GM04504 (cell line): ENCODE data around the gene NUDT22.
A peak's percentile ranks its signal among the peaks of the same experiment; 100 is the strongest.

Source experiments
- DNase-seq: peaks from one replicate; pipeline ENCODE4 v3.0.0-alpha.2; 2012; ENCODE audit warnings: low read depth

NUDT22 gene

GRCh38 chr11:64227405-64227956 lies 1.4 kb downstream of the NUDT22 start:
- no peak for DNase-seq

- DNase-seq: no peak
Measured at GRCh38 chr11:64229090-64229743, 3.1 kb downstream of the NUDT22 start.

- no peak for DNase-seq
Measured at GRCh38 chr11:64229744-64230170, 3.7 kb downstream of the NUDT22 start.

- no peak for DNase-seq
Measured at GRCh38 chr11:64230171-64230984, 4.3 kb downstream of the NUDT22 start, which contains the start of gene DNAJC4. Gene DNAJC4 (plus strand): TSS chr11:64230548. CDS start chr11:64230855, 307 bp downstream.

- no peak for DNase-seq
Measured at GRCh38 chr11:64230985-64231365, 4.9 kb downstream of the NUDT22 start.

GRCh38 chr11:64231546-64231945 lies 5.5 kb downstream of the NUDT22 start:
- DNase-seq: no peak

- DNase-seq: no peak
Measured at GRCh38 chr11:64232182-64232966, 6.3 kb downstream of the NUDT22 start.

GRCh38 chr11:64232967-64233315 lies 6.9 kb downstream of the NUDT22 start:
- no peak for DNase-seq

- no peak for DNase-seq
Measured at GRCh38 chr11:64233913-64234586, 8.0 kb downstream of the NUDT22 start, which contains the start of gene VEGFB. Gene VEGFB (plus strand): TSS chr11:64234584. CDS start chr11:64234834, 250 bp downstream.

GRCh38 chr11:64234647-64235379 lies 8.7 kb downstream of the NUDT22 start:
- DNase-seq: no peak

GRCh38 chr11:64235437-64236161 lies 9.5 kb downstream of the NUDT22 start:
- no peak for DNase-seq

- no peak for DNase-seq
Measured at GRCh38 chr11:64237484-64237951, 11.4 kb downstream of the NUDT22 start.

- DNase-seq: no peak
Measured at GRCh38 chr11:64238076-64238475, 12.0 kb downstream of the NUDT22 start.

GRCh38 chr11:64238999-64239398 lies 12.9 kb downstream of the NUDT22 start:
- DNase-seq: no peak

GRCh38 chr11:64239662-64240434 lies 13.8 kb downstream of the NUDT22 start:
- no peak for DNase-seq

GRCh38 chr11:64240435-64241240 lies 14.6 kb downstream of the NUDT22 start, which contains the start of gene FKBP2:
Gene FKBP2 (plus strand): TSS chr11:64241095. CDS start chr11:64242388, 1,293 bp downstream.
- peak; percentile 95 for DNase-seq

- peak; percentile 97 for DNase-seq
Measured at GRCh38 chr11:64241241-64241490, 15.1 kb downstream of the NUDT22 start.

- DNase-seq: no peak
Measured at GRCh38 chr11:64241491-64242374, 15.7 kb downstream of the NUDT22 start.
